ENCODE results near the gene ROPN1L. TPM values are rescaled to one million over a fixed set of nuclear protein-coding genes. Genes with fewer than 3 reads are reported as not detected.

ROPN1L gene
- total RNA-seq, 1 experiment from 2014 or later: 0.24 TPM

DNA sequence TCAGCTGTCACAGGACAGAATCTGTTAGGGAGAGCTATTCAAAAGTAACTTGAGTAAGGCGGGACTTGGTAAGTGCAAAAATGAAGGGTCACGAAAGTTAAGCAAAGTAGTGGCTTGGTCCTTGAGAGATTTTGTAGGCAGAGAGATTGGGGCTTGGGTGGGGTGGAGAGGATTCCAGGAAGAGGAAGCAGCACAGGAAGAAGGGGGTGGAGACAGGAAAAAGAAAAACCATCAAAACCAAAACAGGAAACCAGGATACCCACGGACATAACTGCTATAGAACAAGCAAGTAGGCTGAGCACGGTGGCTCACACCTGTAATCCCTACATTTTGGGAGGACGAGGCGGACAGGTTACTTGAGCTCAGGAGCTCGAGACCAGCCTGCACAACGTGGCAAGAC, 3.7 kb downstream of the ROPN1L start:
- no peak for DNase-seq (ENCODE audit: low spot score)
- Histone ChIP-seq H3K4me3 (ENCODE audit: low read depth, low read length, poor library complexity, severe bottlenecking) (no peak overlapping the region), H3K27me3 (replicated peaks; ENCODE audit: insufficient read depth, low read depth, low read length, poor library complexity) (peaks cover 4% of the 10 kb centered on the region), H3K36me3 (ENCODE audit: insufficient read depth, low read length, poor library complexity, severe bottlenecking) (no peaks in the 10 kb centered on the region), H3K27ac (ENCODE audit: low read depth, low read length, poor library complexity, severe bottlenecking) (no peak overlapping the region), H3K4me1 (ENCODE audit: insufficient read depth, low read length, poor library complexity, severe bottlenecking) (peaks cover 6% of the 10 kb centered on the region), H3K9me3 (ENCODE audit: low read depth, low read length, poor library complexity, severe bottlenecking) (no peaks in the 10 kb centered on the region)
- ChIA-PET CTCF (no interaction called here), POLR2A (ENCODE audit: low non-redundant PET) (no interaction called here)
- no peak for TF ChIP-seq EZH2 (IDR thresholded peaks at IDR 0.05; ENCODE audit: borderline replicate concordance, low read depth, low read length, poor library complexity, severe bottlenecking)
- TF ChIP-seq, protein P1, sequence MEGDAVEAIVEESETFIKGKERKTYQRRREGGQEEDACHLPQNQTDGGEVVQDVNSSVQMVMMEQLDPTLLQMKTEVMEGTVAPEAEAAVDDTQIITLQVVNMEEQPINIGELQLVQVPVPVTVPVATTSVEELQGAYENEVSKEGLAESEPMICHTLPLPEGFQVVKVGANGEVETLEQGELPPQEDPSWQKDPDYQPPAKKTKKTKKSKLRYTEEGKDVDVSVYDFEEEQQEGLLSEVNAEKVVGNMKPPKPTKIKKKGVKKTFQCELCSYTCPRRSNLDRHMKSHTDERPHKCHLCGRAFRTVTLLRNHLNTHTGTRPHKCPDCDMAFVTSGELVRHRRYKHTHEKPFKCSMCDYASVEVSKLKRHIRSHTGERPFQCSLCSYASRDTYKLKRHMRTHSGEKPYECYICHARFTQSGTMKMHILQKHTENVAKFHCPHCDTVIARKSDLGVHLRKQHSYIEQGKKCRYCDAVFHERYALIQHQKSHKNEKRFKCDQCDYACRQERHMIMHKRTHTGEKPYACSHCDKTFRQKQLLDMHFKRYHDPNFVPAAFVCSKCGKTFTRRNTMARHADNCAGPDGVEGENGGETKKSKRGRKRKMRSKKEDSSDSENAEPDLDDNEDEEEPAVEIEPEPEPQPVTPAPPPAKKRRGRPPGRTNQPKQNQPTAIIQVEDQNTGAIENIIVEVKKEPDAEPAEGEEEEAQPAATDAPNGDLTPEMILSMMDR (conservative IDR thresholded peaks at IDR 0.05; ENCODE audit: low read depth, low read length): no peak
- BruUV-seq (replicated peaks): no TSS peak
- intact Hi-C loops (cut with micrococcal nuclease; ENCODE audit: unreplicated experiment): no loop called here

DNA sequence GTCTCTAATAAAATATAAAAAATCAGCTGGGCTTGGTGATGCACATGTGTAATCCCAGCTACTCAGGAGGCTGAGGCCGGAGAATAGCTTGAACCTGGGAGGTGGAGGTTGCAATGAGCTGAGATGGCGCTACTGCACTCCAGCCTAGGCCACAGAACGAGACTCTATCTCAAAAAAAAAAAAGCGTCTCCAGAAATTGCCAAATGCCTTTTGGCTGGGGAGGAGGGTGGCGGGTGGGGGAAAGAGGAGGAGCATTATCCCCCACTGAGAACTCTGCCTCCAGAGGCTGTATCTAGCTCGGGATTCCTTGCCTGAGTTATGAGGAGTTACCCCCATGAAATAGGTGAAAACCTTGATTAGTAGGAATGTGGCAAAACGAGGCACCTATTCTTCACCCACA, 4.8 kb downstream of the ROPN1L start:
- H3K4me1 ChIP-seq (ENCODE audit: insufficient read depth, low read length, poor library complexity, severe bottlenecking): no peaks in the 10 kb centered on the region
- no peak for TF ChIP-seq EZH2 (IDR thresholded peaks at IDR 0.05; ENCODE audit: borderline replicate concordance, low read depth, low read length, poor library complexity, severe bottlenecking)
- TF ChIP-seq, protein P1 (conservative IDR thresholded peaks at IDR 0.05; ENCODE audit: low read depth, low read length): no peak
- POLR2A ChIA-PET (ENCODE audit: low non-redundant PET): no interaction called here
- H3K27me3 ChIP-seq (replicated peaks; ENCODE audit: insufficient read depth, low read depth, low read length, poor library complexity): peaks cover 4% of the 10 kb centered on the region
- no peaks in the 10 kb centered on the region for H3K36me3 ChIP-seq (ENCODE audit: insufficient read depth, low read length, poor library complexity, severe bottlenecking)
- no TSS peak for BruUV-seq (replicated peaks)
- no peak for DNase-seq (ENCODE audit: low spot score)
- H3K4me3 ChIP-seq (ENCODE audit: low read depth, low read length, poor library complexity, severe bottlenecking): no peak overlapping the region
- H3K9me3 ChIP-seq (ENCODE audit: low read depth, low read length, poor library complexity, severe bottlenecking): no peaks in the 10 kb centered on the region
- no peak overlapping the region for H3K27ac ChIP-seq (ENCODE audit: low read depth, low read length, poor library complexity, severe bottlenecking)
- CTCF ChIA-PET: no interaction called here
- intact Hi-C loops (cut with micrococcal nuclease; ENCODE audit: unreplicated experiment): no loop called here

DNA sequence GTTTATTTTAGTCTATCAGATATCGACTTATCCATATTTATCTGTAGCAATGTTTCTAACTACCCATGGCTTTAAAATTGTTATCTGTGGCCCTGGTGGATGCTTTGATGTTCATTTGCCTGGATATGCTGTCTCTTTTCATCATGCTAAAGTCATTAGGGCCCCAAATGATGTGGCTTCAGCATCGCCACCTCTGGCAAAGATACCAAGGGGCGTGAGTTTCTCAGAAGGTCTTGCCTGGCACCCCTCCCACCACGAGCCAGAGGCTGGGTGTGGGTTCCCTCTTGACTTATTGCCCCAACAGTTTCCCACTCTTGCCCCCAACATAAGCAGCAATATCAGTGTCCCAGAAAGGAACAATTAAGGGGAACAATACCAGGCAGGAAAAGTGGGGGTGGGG, 5.4 kb downstream of the ROPN1L start:
- CTCF ChIA-PET: no interaction called here

More for the DNA sequence above, 5.4 kb downstream of the ROPN1L start:
- DNase-seq (ENCODE audit: low spot score): no peak
- Histone ChIP-seq H3K27me3 (replicated peaks; ENCODE audit: insufficient read depth, low read depth, low read length, poor library complexity) (peaks cover 4% of the 10 kb centered on the region), H3K36me3 (ENCODE audit: insufficient read depth, low read length, poor library complexity, severe bottlenecking) (no peaks in the 10 kb centered on the region), H3K27ac (ENCODE audit: low read depth, low read length, poor library complexity, severe bottlenecking) (no peak overlapping the region), H3K4me3 (ENCODE audit: low read depth, low read length, poor library complexity, severe bottlenecking) (no peak overlapping the region), H3K4me1 (ENCODE audit: insufficient read depth, low read length, poor library complexity, severe bottlenecking) (no peaks in the 10 kb centered on the region), H3K9me3 (ENCODE audit: low read depth, low read length, poor library complexity, severe bottlenecking) (no peaks in the 10 kb centered on the region)
- no TSS peak for BruUV-seq (replicated peaks)
- TF ChIP-seq EZH2 (IDR thresholded peaks at IDR 0.05; ENCODE audit: borderline replicate concordance, low read depth, low read length, poor library complexity, severe bottlenecking): no peak
- TF ChIP-seq, protein P1 (conservative IDR thresholded peaks at IDR 0.05; ENCODE audit: low read depth, low read length): no peak
- intact Hi-C loops (cut with micrococcal nuclease; ENCODE audit: unreplicated experiment): no loop called here
- POLR2A ChIA-PET (ENCODE audit: low non-redundant PET): no interaction called here

Measured in A673 (cell line).